HG02938 (cell line): Measurements from ENCODE around the gene APEH.

Source experiments
- ATAC-seq: cut with Tn5 transposase; IDR thresholded peaks from one replicate; pipeline ENCODE4 v1.9.1; 2021; ENCODE audit warnings: mild to moderate bottlenecking, moderate library complexity; ENCODE audit not compliant: unreplicated experiment

APEH gene

GRCh38 chr3:49673715-49674496, at the start of gene APEH:
TSS of gene APEH (plus strand) at chr3:49674351. CDS start at chr3:49674402, 51 bp downstream.
- peak; percentile 77 for ATAC-seq

- no peak for ATAC-seq
These were observed 49.1 kb upstream of the APEH start for GRCh38 chr3:49625071-49625470.

- no peak for ATAC-seq
These were observed 48.0 kb upstream of the APEH start for GRCh38 chr3:49626101-49626581.

- ATAC-seq: no peak
These were observed 47.4 kb upstream of the APEH start for GRCh38 chr3:49626796-49627195.

- ATAC-seq: no peak
These were observed 46.5 kb upstream of the APEH start for GRCh38 chr3:49627634-49628033.

GRCh38 chr3:49628249-49628648, 45.9 kb upstream of the APEH start:
- no peak for ATAC-seq

GRCh38 chr3:49629451-49629850, 44.7 kb upstream of the APEH start:
- ATAC-seq: no peak

GRCh38 chr3:49629866-49630265, 44.3 kb upstream of the APEH start:
- ATAC-seq: no peak

- ATAC-seq: no peak
These were observed 43.4 kb upstream of the APEH start for GRCh38 chr3:49630784-49631183.

GRCh38 chr3:49634736-49635135, 39.4 kb upstream of the APEH start:
- ATAC-seq: no peak

- no peak for ATAC-seq
These were observed 37.1 kb upstream of the APEH start for GRCh38 chr3:49636883-49637609.

GRCh38 chr3:49638445-49638844, 35.7 kb upstream of the APEH start:
- ATAC-seq: no peak

- ATAC-seq: no peak
These were observed 34.6 kb upstream of the APEH start for GRCh38 chr3:49639551-49639950.

GRCh38 chr3:49641292-49641691, 32.9 kb upstream of the APEH start:
- no peak for ATAC-seq

GRCh38 chr3:49641921-49642707, 32.0 kb upstream of the APEH start:
- ATAC-seq: no peak

- ATAC-seq: no peak
These were observed 31.4 kb upstream of the APEH start for GRCh38 chr3:49642708-49643145.

- no peak for ATAC-seq
These were observed 29.5 kb upstream of the APEH start for GRCh38 chr3:49644684-49645083.

- ATAC-seq: no peak
These were observed 27.9 kb upstream of the APEH start for GRCh38 chr3:49646236-49646635.

GRCh38 chr3:49647741-49648140, 26.4 kb upstream of the APEH start:
- ATAC-seq: no peak

GRCh38 chr3:49648354-49649019, 25.7 kb upstream of the APEH start:
- ATAC-seq: no peak

GRCh38 chr3:49649576-49649975, 24.6 kb upstream of the APEH start:
- no peak for ATAC-seq
